GM12878 (cell line): ENCODE results near the gene RNF220. TPM values are rescaled to one million over a fixed set of nuclear protein-coding genes. Genes with fewer than 3 reads are reported as not detected.

Source experiments
- ATAC-seq: fragments of 200-7000 bp; cut with Tn5 transposase; 3 replicates; pipeline ENCODE4 v1.9.1; 2020; ENCODE audit warnings: mild to moderate bottlenecking, moderate library complexity
- BruUV-seq: library from RNA; stranded (reverse); fragments of 400-500 nt; replicated peaks from 2 replicates; lab custom pipeline; 2021; lab: Mats Ljungman, UMichigan
- CTCF ChIA-PET: fragments of 300-600 bp; sonication (Branson Sonifier 250); formaldehyde crosslinking; extraction: SDS; loops from one replicate; lab custom pipeline; 2021; ENCODE audit warnings: inconsistent platforms; lab: Yijun Ruan, JAX
- POLR2A ChIA-PET: fragments of 350-600 bp; formaldehyde crosslinking; extraction: SDS; loops from one replicate; lab custom pipeline; 2021; ENCODE audit warnings: inconsistent platforms; lab: Charles Lee
- RAD21 ChIA-PET: fragments of 300-600 bp; sonication (Branson Sonifier 250); formaldehyde crosslinking; loops from one replicate; lab custom pipeline; 2023; ENCODE audit warnings: antibody characterized with exemption; ENCODE audit not compliant: unreplicated experiment; lab: Charles Lee
- SMC1A ChIA-PET: fragments of 300-600 bp; sonication (Branson Sonifier 250); formaldehyde crosslinking; loops from one replicate; lab custom pipeline; 2023; ENCODE audit not compliant: unreplicated experiment, uncharacterized antibody; lab: Charles Lee
- DNase-seq: peaks from one replicate; pipeline ENCODE4 v3.0.0-alpha.2; 2011; ENCODE audit warnings: low read depth, low spot score
- FAIRE-seq: peaks from 3 replicates; lab custom pipeline; 2011; peaks lifted over from hg19 to GRCh38; lab: Jason Lieb, UNC
- H2AFZ ChIP-seq: 2 replicates; pipeline ENCODE4 v1.6.0; 2011; ENCODE audit warnings: low read depth, low read length, control low read depth; ENCODE audit not compliant: control insufficient read depth
- H3K27ac ChIP-seq: 2 replicates; pipeline ENCODE4 v1.5.1; 2011; ENCODE audit warnings: control low read depth; ENCODE audit not compliant: control insufficient read depth, insufficient read depth
- H3K27me3 ChIP-seq, 2 experiments: replicated peaks in 1 of 2; 2 replicates each; pipeline versions ENCODE4 v1.6.0 to v1.6.1; 2011; ENCODE audit warnings: low read length in 1 of 2; ENCODE audit not compliant: control insufficient read depth in 2 of 2, insufficient read depth in 2 of 2
- H3K36me3 ChIP-seq, 2 experiments: 2 replicates each; pipeline ENCODE4 v1.5.1; 2011; ENCODE audit warnings: low read length in 1 of 2; ENCODE audit not compliant: control insufficient read depth in 2 of 2, insufficient read depth in 2 of 2
- H3K4me1 ChIP-seq: 2 replicates; pipeline ENCODE4 v1.6.1; 2011; ENCODE audit warnings: mild to moderate bottlenecking, low read length, moderate library complexity, mixed read lengths; ENCODE audit not compliant: control insufficient read depth, insufficient read depth
- H3K4me2 ChIP-seq: 2 replicates; pipeline ENCODE4 v1.6.0; 2011; ENCODE audit warnings: control low read depth; ENCODE audit not compliant: control insufficient read depth, insufficient read depth
- H3K4me3 ChIP-seq: fragments of 200-600 bp; sonication (generic); 2 replicates; pipeline ENCODE4 v1.5.1; 2016
- H3K79me2 ChIP-seq: 2 replicates; pipeline ENCODE4 v1.6.0; 2011; ENCODE audit warnings: low read length; ENCODE audit not compliant: control insufficient read depth, insufficient read depth
- H3K9ac ChIP-seq: 2 replicates; pipeline ENCODE4 v1.8.0; 2011; ENCODE audit warnings: low read length, control low read depth, mixed read lengths; ENCODE audit not compliant: control insufficient read depth, insufficient read depth
- H3K9me3 ChIP-seq: replicated peaks from 3 replicates; pipeline ENCODE4 v1.5.1; 2011; ENCODE audit warnings: mild to moderate bottlenecking, low read length; ENCODE audit not compliant: control insufficient read depth, insufficient read depth
- H4K20me1 ChIP-seq: 2 replicates; pipeline ENCODE4 v1.6.0; 2011; ENCODE audit not compliant: control insufficient read depth, insufficient read depth
- ASH2L ChIP-seq: fragments of 300-600, 200-600 bp; sonication (generic); IDR thresholded peaks from 2 replicates; pipeline ENCODE4 v1.6.1; 2017; ENCODE audit warnings: low read depth, mild to moderate bottlenecking, borderline replicate concordance
- CEBPB ChIP-seq, 2 experiments: fragments of 150-350 bp in 1 of 2; IDR thresholded peaks; 2 replicates each; pipeline ENCODE4 v1.6.1; 2012 to 2014; ENCODE audit warnings: low read depth in 2 of 2, low read length in 2 of 2, borderline replicate concordance in 1 of 2, inconsistent platforms in 1 of 2
- E2F8 ChIP-seq: fragments of 450-650 bp; IDR thresholded peaks from 2 replicates; pipeline ENCODE4 v1.6.1; 2018; ENCODE audit warnings: mild to moderate bottlenecking, low read depth, moderate library complexity; ENCODE audit not compliant: partially characterized antibody
- HDGF ChIP-seq: fragments of 450-650 bp; IDR thresholded peaks from 2 replicates; pipeline ENCODE4 v1.6.1; 2016; ENCODE audit warnings: antibody characterized with exemption
- MYC ChIP-seq: IDR thresholded peaks from 2 replicates; pipeline ENCODE4 v1.6.1; 2011; ENCODE audit warnings: mild to moderate bottlenecking, low read length, moderate library complexity, inconsistent platforms; ENCODE audit not compliant: insufficient read depth, insufficient replicate concordance, insufficient read length, severe bottlenecking
- NFIC ChIP-seq: IDR thresholded peaks from 2 replicates; pipeline ENCODE4 v1.6.1; 2012; ENCODE audit warnings: low read depth, mild to moderate bottlenecking, inconsistent platforms, low read length, moderate library complexity
- NFYA ChIP-seq: IDR thresholded peaks from 2 replicates; pipeline ENCODE4 v1.6.1; 2011; ENCODE audit warnings: low read depth, mild to moderate bottlenecking, low read length, improper control_type of control experiment, borderline replicate concordance
- NFYB ChIP-seq: IDR thresholded peaks from 2 replicates; pipeline ENCODE4 v1.6.1; 2011; ENCODE audit warnings: low read depth, mild to moderate bottlenecking, low read length, improper control_type of control experiment, moderate library complexity; ENCODE audit not compliant: insufficient read depth
- PML ChIP-seq: IDR thresholded peaks from 2 replicates; pipeline ENCODE4 v1.6.1; 2012; ENCODE audit warnings: low read length, inconsistent platforms
- SIN3A ChIP-seq: IDR thresholded peaks from 2 replicates; pipeline ENCODE4 v1.6.1; 2012; ENCODE audit warnings: low read depth, low read length, improper control_type of control experiment
- SRF ChIP-seq, 2 experiments: IDR thresholded peaks; 2 replicates each; pipeline ENCODE4 v1.6.1; 2011; ENCODE audit warnings: low read depth in 2 of 2, low read length in 2 of 2, mild to moderate bottlenecking in 1 of 2, moderate library complexity in 1 of 2
- WGBS: methylation state at CpG from one replicate; pipeline ENCODE4 v1.1.6; 2016; ENCODE audit warnings: low lambda C conversion rate; ENCODE audit not compliant: insufficient replicate concordance, insufficient coverage; ENCODE audit errors: missing lambda C conversion rate; 5-methylcytosine and 5-hydroxymethylcytosine counted together
- in situ Hi-C: fragments of 300-500 bp; cut with MboI; formaldehyde crosslinking; loops from 9 replicates; pipeline ENCODE4 v1.14.3; 2018; ENCODE audit warnings: mixed read lengths
- intact Hi-C: fragments of 100-400 bp; cut with micrococcal nuclease; formaldehyde crosslinking; loops from one replicate; pipeline ENCODE4 v1.14.2; 2022; ENCODE audit not compliant: unreplicated experiment
- polyA plus RNA-seq, 11 experiments: library from polyadenylated mRNA; depleted of rRNA in 4 of 11; unstranded in 6 of 11; stranded (reverse) in 5 of 11; fragments of >200 nt; fragmentation: Nextera tagmentation in 4 of 11; fragmentation: Illumina TruSeq in 1 of 11; extraction: Ambion mirVana in 4 of 11; extraction: Trizol in 1 of 11; gene quantifications; 1 replicate in 1 of 11; 2 replicates in 10 of 11; pipeline versions ENCODE4 v1.2.1 to v1.2.3, GENCODE V29; 2011 to 2016; ENCODE audit warnings: inconsistent platforms in 2 of 11, missing spikeins in 2 of 11, low read depth in 1 of 11
- total RNA-seq, 4 experiments: library from RNA; depleted of rRNA in 3 of 4; stranded (reverse); fragments of >200 nt in 3 of 4; fragmentation: Illumina TruSeq in 1 of 4; extraction: Trizol in 1 of 4; gene quantifications; 2 replicates each; pipeline versions ENCODE4 v1.2.1 to v1.2.3, GENCODE V29; 2013 to 2021
- TF ChIP-seq, protein P1 (sequence below): IDR thresholded peaks from 2 replicates; pipeline ENCODE4 v1.6.1; 2011; ENCODE audit warnings: borderline replicate concordance, low read depth, mild to moderate bottlenecking, moderate library complexity, mixed read lengths, low read length; ENCODE audit not compliant: insufficient read depth; ENCODE audit errors: extremely low read length
- TF ChIP-seq, protein P2 (sequence below): fragments of 450-650 bp; formaldehyde crosslinking; IDR thresholded peaks from 2 replicates; pipeline ENCODE4 v1.4.0; 2022; ENCODE audit warnings: mild to moderate bottlenecking, moderate library complexity

Gene RNF220
- total and polyA plus RNA-seq, 10 of the 15 experiments (the other 5 are each of a cell fraction or from before 2014, with no cell fraction given), result 4.6 to 84.1 (median 53.7) TPM

DNA sequence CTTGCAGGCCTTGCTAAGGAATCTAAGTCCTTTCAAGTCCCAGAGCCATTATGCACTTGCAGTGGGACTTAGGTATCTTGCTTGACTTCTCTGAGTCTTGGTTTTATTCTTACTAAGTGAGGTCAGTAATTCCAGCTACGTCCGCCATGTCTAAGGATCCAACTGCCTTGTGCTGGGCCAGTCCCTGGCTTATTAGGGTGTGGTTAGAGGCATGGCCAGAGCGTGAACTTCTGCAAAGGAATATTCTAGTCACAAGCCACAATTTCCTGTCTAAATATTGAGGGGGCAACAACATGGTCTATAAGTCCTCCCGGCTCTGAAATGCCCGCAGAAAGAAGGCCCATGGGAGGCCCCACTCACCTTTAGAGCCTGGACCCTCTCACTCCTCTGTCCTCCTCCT, 186.3 kb downstream of the RNF220 start:
- FAIRE-seq, result no peak
- H3K79me2 ChIP-seq, result no peaks in the 10 kb centered on the region
- H3K9ac ChIP-seq, result no peak overlapping the region
- no peaks in the 10 kb centered on the region for H3K9me3 ChIP-seq
- intact Hi-C loops (no loop called here), in situ Hi-C loops (loop anchor here (5.0 kb wide), 1 partner anchor 214 kb away; no protein-coding TSS in a partner anchor)
- ChIA-PET SMC1A (no interaction called here), POLR2A (no interaction called here), CTCF (interaction anchor here (5.8 kb wide), 1 partner anchor 19 kb away, joined by 57 read pairs; no protein-coding TSS in a partner anchor), RAD21 (no interaction called here)
- H3K27me3 ChIP-seq, result peaks cover 0 to 2% of the 10 kb centered on the region in 2 experiments; a peak in 2 of 4 replicates
- H3K4me2 ChIP-seq, result no peak overlapping the region
- H3K36me3 ChIP-seq, result no peaks in the 10 kb centered on the region
- no peak overlapping the region for H3K27ac ChIP-seq
- no peak overlapping the region for H3K4me3 ChIP-seq
- ATAC-seq, result no peak
- 23% methylated on average over 5 of the region's 5 CpGs for WGBS
- H2AFZ ChIP-seq, result no peak overlapping the region
- H3K4me1 ChIP-seq, result no peaks in the 10 kb centered on the region
- DNase-seq, result no peak
- no TSS peak for BruUV-seq
- H4K20me1 ChIP-seq, result no peaks in the 10 kb centered on the region
- TF ChIP-seq E2F8, result no peak
- no peak for TF ChIP-seq NFYA
- TF ChIP-seq NFIC, result no peak
- TF ChIP-seq NFYB, result no peak
- TF ChIP-seq SRF (IDR thresholded peaks at IDR 0.05; ENCODE audit: low read depth in 2 of 2, low read length in 2 of 2), result no peak
- TF ChIP-seq CEBPB (IDR thresholded peaks at IDR 0.05; ENCODE audit: borderline replicate concordance in 1 of 2, low read depth in 2 of 2, low read length in 2 of 2), result no peak
- no peak for TF ChIP-seq SIN3A
- TF ChIP-seq, protein P1, sequence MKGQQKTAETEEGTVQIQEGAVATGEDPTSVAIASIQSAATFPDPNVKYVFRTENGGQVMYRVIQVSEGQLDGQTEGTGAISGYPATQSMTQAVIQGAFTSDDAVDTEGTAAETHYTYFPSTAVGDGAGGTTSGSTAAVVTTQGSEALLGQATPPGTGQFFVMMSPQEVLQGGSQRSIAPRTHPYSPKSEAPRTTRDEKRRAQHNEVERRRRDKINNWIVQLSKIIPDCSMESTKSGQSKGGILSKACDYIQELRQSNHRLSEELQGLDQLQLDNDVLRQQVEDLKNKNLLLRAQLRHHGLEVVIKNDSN, result no peak
- TF ChIP-seq ASH2L, result no peak
- TF ChIP-seq, protein P2, sequence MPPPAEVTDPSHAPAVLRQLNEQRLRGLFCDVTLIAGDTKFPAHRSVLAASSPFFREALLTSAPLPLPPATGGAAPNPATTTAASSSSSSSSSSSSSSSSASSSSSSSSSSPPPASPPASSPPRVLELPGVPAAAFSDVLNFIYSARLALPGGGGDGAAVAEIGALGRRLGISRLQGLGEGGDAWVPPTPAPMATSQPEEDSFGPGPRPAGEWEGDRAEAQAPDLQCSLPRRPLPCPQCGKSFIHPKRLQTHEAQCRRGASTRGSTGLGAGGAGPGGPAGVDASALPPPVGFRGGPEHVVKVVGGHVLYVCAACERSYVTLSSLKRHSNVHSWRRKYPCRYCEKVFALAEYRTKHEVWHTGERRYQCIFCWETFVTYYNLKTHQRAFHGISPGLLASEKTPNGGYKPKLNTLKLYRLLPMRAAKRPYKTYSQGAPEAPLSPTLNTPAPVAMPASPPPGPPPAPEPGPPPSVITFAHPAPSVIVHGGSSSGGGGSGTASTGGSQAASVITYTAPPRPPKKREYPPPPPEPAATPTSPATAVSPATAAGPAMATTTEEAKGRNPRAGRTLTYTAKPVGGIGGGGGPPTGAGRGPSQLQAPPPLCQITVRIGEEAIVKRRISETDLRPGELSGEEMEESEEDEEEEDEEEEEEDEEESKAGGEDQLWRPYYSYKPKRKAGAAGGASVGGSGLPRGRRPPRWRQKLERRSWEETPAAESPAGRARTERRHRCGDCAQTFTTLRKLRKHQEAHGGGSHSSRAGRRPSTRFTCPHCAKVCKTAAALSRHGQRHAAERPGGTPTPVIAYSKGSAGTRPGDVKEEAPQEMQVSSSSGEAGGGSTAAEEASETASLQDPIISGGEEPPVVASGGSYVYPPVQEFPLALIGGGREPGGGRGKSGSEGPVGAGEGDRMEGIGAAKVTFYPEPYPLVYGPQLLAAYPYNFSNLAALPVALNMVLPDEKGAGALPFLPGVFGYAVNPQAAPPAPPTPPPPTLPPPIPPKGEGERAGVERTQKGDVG (CRISPR knock-in tag), result no peak
- TF ChIP-seq PML, result no peak
- TF ChIP-seq MYC, result no peak
- TF ChIP-seq HDGF, result no peak
